MM.1S (cell line): ENCODE data around the gene DSPP.

ENCODE experiments used
- CTCF ChIP-seq: fragments of 300-600 bp; sonication (generic); IDR thresholded peaks from 2 replicates; pipeline ENCODE4 v1.5.1; 2016; ENCODE audit warnings: antibody characterized with exemption, low read length, mixed read lengths
- EZH2 ChIP-seq: fragments of 300-600 bp; sonication (generic); optimal IDR thresholded peaks from 2 replicates; pipeline ENCODE3; 2017; ENCODE audit warnings: low read depth, mild to moderate bottlenecking, antibody characterized with exemption, low read length, mixed read lengths

- TF ChIP-seq CTCF (no peak), EZH2 (no peak)
Observed at GRCh38 chr4:87632469-87632868, 24.1 kb downstream of the DSPP start.
